GM12865 (cell line): ENCODE data around the gene LAMC1.

Experiments
- DNase-seq: peaks from one replicate; pipeline ENCODE4 v3.0.0; 2010; ENCODE audit warnings: low read depth
- H3K4me3 ChIP-seq: 2 replicates; pipeline ENCODE4 v1.5.1; 2011; ENCODE audit warnings: mild to moderate bottlenecking, low read depth, low read length, control low read depth
- TF ChIP-seq, protein P1 (sequence below): IDR thresholded peaks from 2 replicates; pipeline ENCODE4 v1.5.1; 2011; ENCODE audit warnings: low read length, control low read depth, low read depth, inconsistent platforms; ENCODE audit not compliant: insufficient read depth; ENCODE audit errors: missing control alignments

Gene LAMC1

DNA sequence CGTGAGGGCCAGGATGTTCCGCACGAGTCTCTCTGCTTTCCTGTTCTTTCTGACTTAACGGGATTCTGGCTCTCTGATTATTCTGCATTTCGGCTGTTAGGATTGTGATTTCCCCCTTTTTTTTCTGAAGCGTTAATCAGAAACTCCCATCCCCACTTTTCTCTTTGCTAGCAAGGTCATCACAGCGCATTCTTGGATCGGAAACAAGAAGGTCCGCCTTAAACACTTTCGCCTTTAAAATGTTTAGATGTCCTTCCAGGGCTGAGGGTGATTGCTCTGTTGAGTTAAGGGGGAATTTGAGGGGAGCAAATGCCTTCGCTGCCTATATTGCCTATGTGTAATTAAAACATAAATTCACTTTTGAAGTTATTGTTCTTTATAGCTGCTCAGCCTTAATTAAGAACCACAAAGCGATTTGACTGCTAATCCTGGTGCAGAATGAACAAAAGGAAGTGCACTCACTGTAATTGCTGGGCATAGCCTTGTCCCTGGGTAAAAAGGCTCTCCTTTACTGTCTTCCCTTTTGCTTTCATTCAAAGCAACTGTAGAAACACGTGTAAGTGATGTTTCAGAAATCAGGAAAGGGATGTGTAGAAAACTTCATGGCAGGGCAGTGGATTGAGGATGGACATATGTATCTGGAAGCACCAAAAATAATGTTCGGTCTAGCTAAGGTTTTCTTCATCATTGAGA is 1.2 kb downstream of the LAMC1 start:
- peak; percentile 24 for DNase-seq
- H3K4me3 ChIP-seq = peak overlapping the region; percentile 67
- TF ChIP-seq, protein P1, sequence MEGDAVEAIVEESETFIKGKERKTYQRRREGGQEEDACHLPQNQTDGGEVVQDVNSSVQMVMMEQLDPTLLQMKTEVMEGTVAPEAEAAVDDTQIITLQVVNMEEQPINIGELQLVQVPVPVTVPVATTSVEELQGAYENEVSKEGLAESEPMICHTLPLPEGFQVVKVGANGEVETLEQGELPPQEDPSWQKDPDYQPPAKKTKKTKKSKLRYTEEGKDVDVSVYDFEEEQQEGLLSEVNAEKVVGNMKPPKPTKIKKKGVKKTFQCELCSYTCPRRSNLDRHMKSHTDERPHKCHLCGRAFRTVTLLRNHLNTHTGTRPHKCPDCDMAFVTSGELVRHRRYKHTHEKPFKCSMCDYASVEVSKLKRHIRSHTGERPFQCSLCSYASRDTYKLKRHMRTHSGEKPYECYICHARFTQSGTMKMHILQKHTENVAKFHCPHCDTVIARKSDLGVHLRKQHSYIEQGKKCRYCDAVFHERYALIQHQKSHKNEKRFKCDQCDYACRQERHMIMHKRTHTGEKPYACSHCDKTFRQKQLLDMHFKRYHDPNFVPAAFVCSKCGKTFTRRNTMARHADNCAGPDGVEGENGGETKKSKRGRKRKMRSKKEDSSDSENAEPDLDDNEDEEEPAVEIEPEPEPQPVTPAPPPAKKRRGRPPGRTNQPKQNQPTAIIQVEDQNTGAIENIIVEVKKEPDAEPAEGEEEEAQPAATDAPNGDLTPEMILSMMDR = no peak

DNA sequence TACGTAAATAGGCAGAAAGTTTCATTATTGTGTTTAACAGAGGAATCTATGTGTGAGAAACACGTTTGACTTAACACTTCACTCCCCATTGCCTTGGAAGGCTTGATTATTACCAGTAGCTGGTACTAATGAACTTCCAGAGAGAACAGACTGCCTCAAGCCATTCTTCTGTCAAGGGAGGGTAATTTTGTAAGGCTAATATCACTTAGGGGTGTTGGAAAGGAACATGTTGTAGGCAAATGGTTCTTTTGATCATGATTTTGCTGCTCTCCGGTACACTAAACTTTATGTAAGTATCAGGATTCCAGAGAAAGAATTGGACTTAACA is 1.8 kb downstream of the LAMC1 start:
- peak overlapping the region; percentile 67 for H3K4me3 ChIP-seq
- TF ChIP-seq, protein P1 = no peak
- no peak for DNase-seq

DNA sequence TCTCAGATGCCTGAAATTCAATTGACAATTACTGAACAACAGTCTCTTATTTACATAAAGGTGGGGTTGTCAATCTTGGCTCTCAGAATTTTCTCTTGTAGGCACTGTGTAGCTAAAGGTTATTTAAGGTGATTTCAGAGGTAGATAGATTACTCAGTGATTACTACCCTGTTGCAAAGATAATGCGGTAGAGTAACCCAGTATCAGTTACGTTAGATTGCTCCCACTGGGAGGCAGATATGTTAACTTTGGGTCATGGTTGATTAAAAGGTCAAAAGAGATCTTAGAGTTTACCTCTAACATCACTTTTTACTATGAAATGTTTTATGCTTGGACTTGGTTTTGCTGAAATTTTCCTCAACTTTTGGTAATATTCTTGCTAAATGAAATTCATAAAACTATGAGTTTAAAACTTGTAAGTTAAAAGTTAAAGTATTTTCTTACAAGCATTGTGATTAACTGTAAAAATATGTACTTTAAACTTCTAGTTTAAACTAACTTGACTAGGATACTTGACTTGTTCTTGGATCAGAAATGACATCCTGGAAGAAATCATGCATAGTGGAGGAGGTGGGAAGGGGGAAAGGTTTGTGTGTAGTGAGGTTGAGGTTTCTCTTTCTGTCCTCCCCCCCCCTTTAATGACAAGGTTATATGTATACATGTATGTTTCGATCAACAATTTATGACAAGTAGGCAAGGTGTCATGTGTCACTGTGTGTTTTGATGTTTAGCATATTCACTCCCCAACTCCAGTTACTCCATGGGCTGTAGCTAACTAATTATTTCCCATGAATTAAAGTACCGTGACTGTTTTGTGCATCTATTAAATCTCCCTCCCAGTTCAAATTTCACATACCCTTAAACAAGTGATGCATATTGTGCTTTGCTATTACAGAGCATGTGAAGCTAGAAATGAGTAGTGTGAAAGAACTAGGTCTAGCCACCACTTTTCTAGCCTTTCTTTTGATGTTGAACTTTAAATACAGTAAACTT is 2.9 kb downstream of the LAMC1 start:
- H3K4me3 ChIP-seq = peak overlapping the region; percentile 67
- peak; percentile 74 for DNase-seq
- TF ChIP-seq, protein P1 = no peak

DNA sequence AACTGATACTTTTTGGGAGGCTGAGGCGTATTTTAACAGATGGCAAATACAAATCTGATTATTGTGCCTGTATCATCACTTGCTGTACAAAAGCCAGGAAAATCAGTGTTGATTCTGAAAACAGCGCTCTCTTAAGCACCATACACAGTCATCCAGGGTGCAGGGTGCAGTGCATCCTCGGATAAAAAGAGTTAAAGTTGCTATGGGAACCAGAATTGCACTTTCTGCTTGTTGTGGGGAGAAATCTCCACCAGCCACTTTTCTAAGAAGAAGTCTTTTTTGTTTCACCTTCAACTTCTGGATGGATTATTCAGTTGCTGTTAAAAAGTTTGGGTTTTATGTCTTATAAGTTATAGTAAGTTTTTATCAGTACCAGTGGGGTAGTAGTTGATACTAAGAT is 3.8 kb downstream of the LAMC1 start:
- TF ChIP-seq, protein P1 = no peak
- DNase-seq = peak; percentile 23
- H3K4me3 ChIP-seq = peak overlapping the region; percentile 67; the same call in 1 of the 2 replicates

DNA sequence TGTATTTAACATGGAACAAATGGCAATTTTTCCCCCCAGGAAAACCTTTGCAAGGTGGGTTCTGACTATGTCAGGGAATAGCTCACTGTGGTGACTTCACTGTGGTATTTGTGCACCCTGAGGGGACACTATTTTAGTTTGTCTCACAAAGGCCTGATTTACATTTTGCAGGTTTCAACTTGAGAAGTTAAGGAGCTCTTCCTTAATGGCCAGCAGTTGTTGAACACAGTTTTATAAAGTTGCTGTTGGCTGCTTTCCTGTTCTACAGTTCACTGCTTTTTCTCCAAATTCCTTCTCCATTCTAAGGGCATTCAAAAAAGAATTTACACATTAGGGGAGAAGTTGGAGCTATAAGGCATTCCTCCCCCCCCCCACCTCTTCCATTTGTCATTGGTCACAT is 4.6 kb downstream of the LAMC1 start:
- TF ChIP-seq, protein P1 = no peak
- peak overlapping the region; percentile 14; the same call in 1 of the 2 replicates for H3K4me3 ChIP-seq
- DNase-seq = peak; percentile 41

DNA sequence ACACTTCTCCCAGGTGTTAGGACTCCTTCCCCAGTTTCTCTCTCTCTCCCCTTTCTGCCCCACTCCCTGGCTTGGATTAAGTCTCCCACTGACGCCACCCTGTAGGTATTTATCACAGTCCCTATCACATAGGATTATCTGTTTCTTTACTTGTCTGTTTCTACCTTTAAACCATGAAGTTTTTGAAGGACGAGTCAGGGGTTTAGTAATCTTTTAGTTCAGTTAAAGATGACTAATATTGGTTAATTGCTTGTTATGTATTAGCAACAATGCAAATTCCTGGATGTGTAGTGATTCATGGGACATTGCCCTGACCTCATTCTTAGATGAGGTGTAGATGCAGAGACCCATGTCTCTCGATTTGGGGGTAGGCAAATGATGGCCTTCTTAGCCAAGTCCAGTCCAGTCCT is 6.4 kb downstream of the LAMC1 start:
- H3K4me3 ChIP-seq = no peak overlapping the region
- DNase-seq = no peak
- TF ChIP-seq, protein P1 = no peak
